NAMALWA (cell line): ENCODE data around the gene CDKAL1.
"Not testable (repeated sequence)": the region's sequence is repeated elsewhere in the genome, so short reads cannot be mapped to it uniquely, and the experiment has no call there.

Experiments used
- DNase-seq: peaks from one replicate; pipeline ENCODE4 v3.0.0-alpha.2; 2015; ENCODE audit warnings: low spot score

The CDKAL1 gene

GRCh38 chr6:21180800-21181337 lies 646.6 kb downstream of the CDKAL1 start:
- no peak for DNase-seq

GRCh38 chr6:21181866-21182265 lies 647.6 kb downstream of the CDKAL1 start:
- no peak for DNase-seq

GRCh38 chr6:21182589-21182988 lies 648.3 kb downstream of the CDKAL1 start:
- DNase-seq = no peak

- DNase-seq = no peak
These were observed 651.7 kb downstream of the CDKAL1 start for GRCh38 chr6:21185861-21186478.

GRCh38 chr6:21186479-21187055 lies 652.3 kb downstream of the CDKAL1 start:
- no peak for DNase-seq

GRCh38 chr6:21187485-21187884 lies 653.2 kb downstream of the CDKAL1 start:
- DNase-seq = no peak

GRCh38 chr6:21188505-21189223 lies 654.4 kb downstream of the CDKAL1 start:
- peak; percentile 11 for DNase-seq

- no peak for DNase-seq
These were observed 655.5 kb downstream of the CDKAL1 start for GRCh38 chr6:21189759-21190158.

GRCh38 chr6:21190701-21191100 lies 656.4 kb downstream of the CDKAL1 start:
- DNase-seq = no peak

- no peak for DNase-seq
These were observed 659.7 kb downstream of the CDKAL1 start for GRCh38 chr6:21193790-21194475.

- not testable (repeated sequence) for DNase-seq
These were observed 661.0 kb downstream of the CDKAL1 start for GRCh38 chr6:21195301-21195700.

- DNase-seq = no peak
These were observed 663.9 kb downstream of the CDKAL1 start for GRCh38 chr6:21198032-21198640.

- DNase-seq = no peak
These were observed 665.0 kb downstream of the CDKAL1 start for GRCh38 chr6:21199262-21199661.

- DNase-seq = no peak
These were observed 666.0 kb downstream of the CDKAL1 start for GRCh38 chr6:21200134-21200870.

GRCh38 chr6:21201187-21201586 lies 666.9 kb downstream of the CDKAL1 start:
- DNase-seq = no peak

- no peak for DNase-seq
These were observed 667.5 kb downstream of the CDKAL1 start for GRCh38 chr6:21201637-21202350.

GRCh38 chr6:21202521-21202920 lies 668.3 kb downstream of the CDKAL1 start:
- DNase-seq = no peak

- no peak for DNase-seq
These were observed 670.7 kb downstream of the CDKAL1 start for GRCh38 chr6:21204951-21205350.

- no peak for DNase-seq
These were observed 674.0 kb downstream of the CDKAL1 start for GRCh38 chr6:21208081-21208795.

GRCh38 chr6:21208796-21209186 lies 674.5 kb downstream of the CDKAL1 start:
- DNase-seq = no peak
